Lower leg skin (tissue), 3 donors: ENCODE measurements around the gene ISCA1.

Experiments used
- POLR2A ChIP-seq, 2 donors: fragments of 450-650 bp; IDR thresholded peaks; one replicate each; pipeline ENCODE4 v1.6.1; 2016 to 2017; ENCODE audit warnings: antibody characterized with exemption in 2 of 2, mild to moderate bottlenecking in 1 of 2, moderate library complexity in 1 of 2
- TF ChIP-seq, protein P1 (sequence below), 3 donors: fragments of 450-650 bp; IDR thresholded peaks; one replicate each; pipeline ENCODE4 v1.5.1; 2016; ENCODE audit warnings: antibody characterized with exemption in 3 of 3, mild to moderate bottlenecking in 3 of 3, moderate library complexity in 2 of 3

GRCh38 chr9:86298873-86299272 is 16.5 kb upstream of the ISCA1 start:
- TF ChIP-seq, protein P1, sequence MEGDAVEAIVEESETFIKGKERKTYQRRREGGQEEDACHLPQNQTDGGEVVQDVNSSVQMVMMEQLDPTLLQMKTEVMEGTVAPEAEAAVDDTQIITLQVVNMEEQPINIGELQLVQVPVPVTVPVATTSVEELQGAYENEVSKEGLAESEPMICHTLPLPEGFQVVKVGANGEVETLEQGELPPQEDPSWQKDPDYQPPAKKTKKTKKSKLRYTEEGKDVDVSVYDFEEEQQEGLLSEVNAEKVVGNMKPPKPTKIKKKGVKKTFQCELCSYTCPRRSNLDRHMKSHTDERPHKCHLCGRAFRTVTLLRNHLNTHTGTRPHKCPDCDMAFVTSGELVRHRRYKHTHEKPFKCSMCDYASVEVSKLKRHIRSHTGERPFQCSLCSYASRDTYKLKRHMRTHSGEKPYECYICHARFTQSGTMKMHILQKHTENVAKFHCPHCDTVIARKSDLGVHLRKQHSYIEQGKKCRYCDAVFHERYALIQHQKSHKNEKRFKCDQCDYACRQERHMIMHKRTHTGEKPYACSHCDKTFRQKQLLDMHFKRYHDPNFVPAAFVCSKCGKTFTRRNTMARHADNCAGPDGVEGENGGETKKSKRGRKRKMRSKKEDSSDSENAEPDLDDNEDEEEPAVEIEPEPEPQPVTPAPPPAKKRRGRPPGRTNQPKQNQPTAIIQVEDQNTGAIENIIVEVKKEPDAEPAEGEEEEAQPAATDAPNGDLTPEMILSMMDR (IDR thresholded peaks at IDR 0.05) = no peak
- no peak for TF ChIP-seq POLR2A (IDR thresholded peaks at IDR 0.05)
